Measurements from ENCODE around the gene FGF18. TPM values are rescaled to one million over a fixed set of nuclear protein-coding genes. Genes with fewer than 3 reads are reported as not detected.

Gene FGF18
- total RNA-seq, 2 donors from 2014 or later, result 0.28 TPM; not detected in 1

DNA sequence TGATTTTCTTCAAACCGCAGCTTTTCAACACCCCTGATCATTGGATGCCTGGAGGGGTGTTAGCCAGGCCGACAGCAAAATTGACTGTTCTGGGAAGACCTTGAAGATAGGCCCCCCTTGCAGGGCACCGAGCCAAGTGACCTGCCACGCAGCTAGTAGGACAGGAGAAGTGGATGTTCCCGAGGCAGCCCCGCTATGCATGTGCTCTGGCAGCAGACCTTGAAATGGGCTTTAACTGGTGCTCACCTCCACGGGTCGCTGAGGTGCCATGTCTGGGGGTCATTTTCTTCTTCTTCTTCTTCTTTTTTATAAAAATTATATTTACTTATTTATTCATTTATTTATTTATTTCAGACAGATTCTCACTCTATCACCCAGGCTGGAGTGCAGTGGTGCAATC, 12.6 kb downstream of the FGF18 start:
- Mint-ChIP-seq H3K27ac (no peak overlapping the region), H3K36me3 (no peaks in the 10 kb centered on the region), H3K4me1 (ENCODE audit: low read depth in 2 of 2) (no peaks in the 10 kb centered on the region), H3K4me3 (no peak overlapping the region), H3K27me3 (no peaks in the 10 kb centered on the region), H3K9me3 (no peaks in the 10 kb centered on the region)
- no peak for ATAC-seq
- DNase-seq (ENCODE audit: low spot score), result peak; percentile 44

GRCh38 chr5:171432583-171433351, 13.3 kb downstream of the FGF18 start:
- Mint-ChIP-seq H3K27ac (no peak overlapping the region), H3K9me3 (no peaks in the 10 kb centered on the region), H3K36me3 (no peaks in the 10 kb centered on the region), H3K27me3 (no peaks in the 10 kb centered on the region), H3K4me1 (ENCODE audit: low read depth in 2 of 2) (no peaks in the 10 kb centered on the region), H3K4me3 (no peak overlapping the region)
- DNase-seq (ENCODE audit: low spot score), result peak; percentile 49
- ATAC-seq, result no peak

DNA sequence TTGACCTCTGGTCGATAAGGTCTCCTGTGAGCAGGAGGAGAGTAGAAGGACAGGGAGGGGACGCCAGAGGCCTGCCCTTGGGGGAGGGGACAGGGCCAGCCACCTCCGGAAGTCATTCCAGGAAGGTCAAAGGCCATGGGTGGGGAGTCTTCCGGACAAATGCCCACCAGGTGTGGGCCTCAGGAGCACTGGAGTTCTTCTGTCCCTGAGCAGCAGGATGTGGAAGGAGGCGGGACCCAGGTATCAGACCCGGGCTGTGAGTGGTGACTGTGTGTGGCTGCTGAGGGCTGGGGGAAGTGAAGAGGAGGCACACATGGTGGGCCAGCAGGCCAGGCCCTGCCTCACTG, 13.9 kb downstream of the FGF18 start:
- Mint-ChIP-seq H3K27ac (no peak overlapping the region), H3K27me3 (no peaks in the 10 kb centered on the region), H3K36me3 (no peaks in the 10 kb centered on the region), H3K4me3 (no peak overlapping the region), H3K9me3 (no peaks in the 10 kb centered on the region), H3K4me1 (ENCODE audit: low read depth in 2 of 2) (no peaks in the 10 kb centered on the region)
- ATAC-seq, result no peak
- no peak for DNase-seq (ENCODE audit: low spot score)

DNA sequence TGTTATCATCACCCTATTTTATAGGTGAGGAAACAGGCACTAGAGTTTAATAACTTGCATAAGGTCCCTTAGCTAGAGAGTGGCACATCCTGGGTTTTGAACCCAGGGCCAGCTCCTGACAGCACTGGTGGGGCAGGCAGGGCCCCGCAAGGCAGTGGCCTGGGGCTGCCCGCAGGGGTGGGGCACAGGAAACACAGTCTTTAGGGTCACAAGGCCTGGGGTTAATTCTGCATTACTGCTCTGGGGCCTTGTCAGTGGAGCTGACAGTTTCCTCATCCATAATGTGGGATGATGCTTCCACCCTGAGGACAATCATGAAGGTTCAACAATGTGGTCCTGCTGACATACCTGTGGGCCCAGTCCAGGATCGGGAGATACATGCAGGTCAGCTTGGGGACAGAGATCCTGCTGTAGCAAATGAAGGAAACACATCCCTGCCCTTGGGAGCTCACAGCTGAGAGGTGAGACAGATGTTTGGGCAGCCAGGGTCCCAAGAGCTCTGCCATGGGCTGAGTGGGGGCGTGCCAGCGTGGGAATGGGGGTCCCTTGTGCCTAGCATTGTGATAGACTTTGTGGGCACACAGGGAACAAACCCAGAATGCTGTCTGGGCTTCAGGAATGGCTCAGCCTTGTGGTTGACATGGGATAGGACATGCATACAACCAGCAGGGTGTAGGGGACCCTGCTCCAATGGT, 14.7 kb downstream of the FGF18 start:
- Mint-ChIP-seq H3K4me1 (ENCODE audit: low read depth in 2 of 2) (no peaks in the 10 kb centered on the region), H3K27me3 (no peaks in the 10 kb centered on the region), H3K9me3 (no peaks in the 10 kb centered on the region), H3K4me3 (no peak overlapping the region), H3K36me3 (no peaks in the 10 kb centered on the region), H3K27ac (no peak overlapping the region)
- DNase-seq (ENCODE audit: low spot score), result peak; percentile 42
- no peak for ATAC-seq

- H3K4me1 Mint-ChIP-seq (ENCODE audit: low read depth in 2 of 2), result no peaks in the 10 kb centered on the region
These were observed 15.4 kb downstream of the FGF18 start for GRCh38 chr5:171434874-171435273.

DNA sequence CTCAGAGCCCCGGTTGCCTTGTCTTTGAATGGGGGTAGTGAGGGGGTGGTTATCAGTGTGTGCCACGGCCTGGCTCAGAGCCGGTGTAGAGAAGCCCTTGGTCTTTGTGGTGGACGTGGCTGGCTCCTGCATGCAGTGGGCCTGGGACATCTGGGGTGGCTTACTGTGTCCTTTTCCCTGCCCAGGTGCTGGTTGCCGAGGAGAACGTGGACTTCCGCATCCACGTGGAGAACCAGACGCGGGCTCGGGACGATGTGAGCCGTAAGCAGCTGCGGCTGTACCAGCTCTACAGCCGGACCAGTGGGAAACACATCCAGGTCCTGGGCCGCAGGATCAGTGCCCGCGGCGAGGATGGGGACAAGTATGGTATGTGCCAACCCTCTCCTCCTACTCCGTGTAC, 16.5 kb downstream of the FGF18 start:
- no peak for DNase-seq (ENCODE audit: low spot score)
- Mint-ChIP-seq H3K27ac (no peak overlapping the region), H3K9me3 (no peaks in the 10 kb centered on the region), H3K4me3 (no peak overlapping the region), H3K27me3 (no peaks in the 10 kb centered on the region), H3K4me1 (ENCODE audit: low read depth in 2 of 2) (no peaks in the 10 kb centered on the region), H3K36me3 (no peaks in the 10 kb centered on the region)
- no peak for ATAC-seq

More at GRCh38 chr5:171434874-171435273, 15.4 kb downstream of the FGF18 start:
- Mint-ChIP-seq H3K4me3 (no peak overlapping the region), H3K27me3 (no peaks in the 10 kb centered on the region), H3K36me3 (no peaks in the 10 kb centered on the region), H3K9me3 (no peaks in the 10 kb centered on the region), H3K27ac (no peak overlapping the region)
- DNase-seq (ENCODE audit: low spot score) (no peak), ATAC-seq (no peak)

DNA sequence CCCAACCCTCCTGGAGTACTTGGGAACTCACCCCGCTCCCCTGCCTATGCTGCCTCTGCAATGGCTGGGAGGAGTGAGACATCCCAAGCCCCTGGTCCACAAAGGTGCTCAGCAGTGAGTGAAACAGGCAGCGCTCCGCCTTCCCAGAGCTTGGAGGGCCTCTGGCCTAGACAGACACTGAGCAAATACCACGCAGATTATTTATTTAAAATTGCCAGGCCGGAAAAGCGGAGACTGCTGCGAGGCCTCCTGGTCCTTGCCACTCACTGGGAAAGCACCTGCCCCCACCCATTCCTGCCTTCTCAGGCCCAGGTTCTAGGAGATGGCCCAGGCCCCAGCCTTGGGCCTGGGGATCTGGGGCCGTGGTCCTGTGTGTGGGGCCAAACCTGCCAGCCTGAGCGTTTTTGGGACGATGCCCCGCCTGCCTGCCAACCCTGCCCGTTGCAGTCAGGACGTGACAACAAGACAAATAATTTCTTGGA, 17.4 kb downstream of the FGF18 start:
- Mint-ChIP-seq H3K36me3 (no peaks in the 10 kb centered on the region), H3K4me1 (ENCODE audit: low read depth in 2 of 2) (no peaks in the 10 kb centered on the region), H3K27ac (no peak overlapping the region), H3K27me3 (no peaks in the 10 kb centered on the region), H3K9me3 (no peaks in the 10 kb centered on the region), H3K4me3 (no peak overlapping the region)
- no peak for ATAC-seq
- no peak for DNase-seq (ENCODE audit: low spot score)

GRCh38 chr5:171437286-171437821, 17.9 kb downstream of the FGF18 start:
- Mint-ChIP-seq H3K27me3 (no peaks in the 10 kb centered on the region), H3K27ac (no peak overlapping the region), H3K4me1 (ENCODE audit: low read depth in 2 of 2) (no peaks in the 10 kb centered on the region), H3K4me3 (no peak overlapping the region), H3K9me3 (no peaks in the 10 kb centered on the region), H3K36me3 (no peaks in the 10 kb centered on the region)
- DNase-seq (ENCODE audit: low spot score), result no peak
- ATAC-seq, result no peak

- no peak for ATAC-seq
- H3K4me1 Mint-ChIP-seq (ENCODE audit: low read depth in 2 of 2), result no peaks in the 10 kb centered on the region
- H3K27me3 Mint-ChIP-seq, result no peaks in the 10 kb centered on the region
- H3K9me3 Mint-ChIP-seq, result no peaks in the 10 kb centered on the region
- no peak overlapping the region for H3K4me3 Mint-ChIP-seq
- no peaks in the 10 kb centered on the region for H3K36me3 Mint-ChIP-seq
- no peak overlapping the region for H3K27ac Mint-ChIP-seq
- no peak for DNase-seq (ENCODE audit: low spot score)
These were observed 19.3 kb downstream of the FGF18 start for GRCh38 chr5:171438738-171439137.

- Mint-ChIP-seq H3K9me3 (no peaks in the 10 kb centered on the region), H3K27me3 (no peaks in the 10 kb centered on the region), H3K27ac (no peak overlapping the region), H3K4me1 (ENCODE audit: low read depth in 2 of 2) (no peaks in the 10 kb centered on the region), H3K36me3 (no peaks in the 10 kb centered on the region), H3K4me3 (no peak overlapping the region)
- ATAC-seq (no peak), DNase-seq (ENCODE audit: low spot score) (no peak)
These were observed 21.9 kb downstream of the FGF18 start for GRCh38 chr5:171441246-171441791.

DNA sequence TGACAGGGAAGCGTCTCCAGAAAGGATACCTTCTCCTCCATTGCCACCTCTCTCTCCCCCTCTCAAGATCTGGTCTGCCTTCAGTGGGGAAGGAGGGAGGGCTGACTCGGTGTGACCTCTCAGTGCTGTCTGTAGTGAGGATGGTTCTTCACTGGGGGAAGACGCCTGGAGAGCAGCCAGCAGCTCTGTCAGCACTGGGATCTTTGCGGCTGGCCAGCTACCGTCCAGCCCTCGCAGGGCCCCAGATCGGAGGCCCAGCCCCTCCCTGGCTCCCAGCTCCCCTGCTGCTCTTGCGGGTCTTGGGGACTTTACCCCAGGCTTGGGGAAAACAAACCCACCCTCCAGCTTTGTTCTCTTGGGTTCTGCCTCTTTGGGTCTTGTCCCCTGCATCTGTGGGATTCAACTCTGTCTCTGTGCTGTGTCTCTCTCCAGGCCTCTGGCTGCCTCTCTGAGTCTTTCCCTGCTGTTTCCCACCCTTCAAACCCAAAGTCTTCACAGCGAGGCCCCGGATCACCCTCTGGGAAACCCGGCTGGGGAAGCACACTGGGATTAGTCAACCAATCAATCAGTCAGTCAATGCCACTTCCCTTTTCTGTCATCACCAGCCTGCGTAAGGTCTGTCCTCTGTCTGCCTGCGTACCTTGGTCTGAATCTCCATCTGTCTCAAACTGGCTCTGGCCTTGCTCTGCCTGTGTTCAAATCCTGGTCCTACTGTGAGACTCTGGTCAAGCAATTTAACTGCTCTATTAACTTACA, 23.0 kb downstream of the FGF18 start:
- no peak overlapping the region for H3K4me3 Mint-ChIP-seq
- ATAC-seq (no peak), DNase-seq (ENCODE audit: low spot score) (no peak)
- H3K4me1 Mint-ChIP-seq (ENCODE audit: low read depth in 2 of 2), result no peaks in the 10 kb centered on the region
- no peaks in the 10 kb centered on the region for H3K9me3 Mint-ChIP-seq
- H3K36me3 Mint-ChIP-seq, result no peaks in the 10 kb centered on the region
- peaks cover 0 to 5% of the 10 kb centered on the region in 2 donors for H3K27me3 Mint-ChIP-seq
- no peak overlapping the region for H3K27ac Mint-ChIP-seq

GRCh38 chr5:171444582-171444981, 25.1 kb downstream of the FGF18 start:
- no peak overlapping the region for H3K27ac Mint-ChIP-seq
- no peak overlapping the region for H3K4me3 Mint-ChIP-seq
- peaks cover 12 to 20% of the 10 kb centered on the region in 2 donors for H3K27me3 Mint-ChIP-seq
- DNase-seq (ENCODE audit: low spot score) (no peak), ATAC-seq (no peak)
- no peaks in the 10 kb centered on the region for H3K9me3 Mint-ChIP-seq
- no peaks in the 10 kb centered on the region for H3K36me3 Mint-ChIP-seq
- H3K4me1 Mint-ChIP-seq (ENCODE audit: low read depth in 2 of 2), result no peaks in the 10 kb centered on the region

GRCh38 chr5:171445644-171446516, 26.4 kb downstream of the FGF18 start:
- Mint-ChIP-seq H3K4me1 (ENCODE audit: low read depth in 2 of 2) (no peaks in the 10 kb centered on the region), H3K36me3 (no peaks in the 10 kb centered on the region), H3K4me3 (no peak overlapping the region), H3K27ac (no peak overlapping the region), H3K27me3 (peaks cover 12 to 20% of the 10 kb centered on the region in 2 donors), H3K9me3 (no peaks in the 10 kb centered on the region)
- ATAC-seq (no peak), DNase-seq (ENCODE audit: low spot score) (no peak)
